Stimulated activated CD8-positive, alpha-beta memory T cell treated with anti-CD3 and anti-CD28 coated beads, Interleukin-4, amount 100 ng/mL, for 24 hours (primary cell): ENCODE measurements around the gene CABP5.

Experiments used
- DNase-seq: peaks from one replicate; pipeline ENCODE4 v3.0.0-alpha.2; 2020; ENCODE audit warnings: low read depth

Gene CABP5

GRCh38 chr19:48030073-48030472 is 13.8 kb downstream of the CABP5 start:
- no peak for DNase-seq

GRCh38 chr19:48029431-48029830 is 14.4 kb downstream of the CABP5 start:
- no peak for DNase-seq

DNA sequence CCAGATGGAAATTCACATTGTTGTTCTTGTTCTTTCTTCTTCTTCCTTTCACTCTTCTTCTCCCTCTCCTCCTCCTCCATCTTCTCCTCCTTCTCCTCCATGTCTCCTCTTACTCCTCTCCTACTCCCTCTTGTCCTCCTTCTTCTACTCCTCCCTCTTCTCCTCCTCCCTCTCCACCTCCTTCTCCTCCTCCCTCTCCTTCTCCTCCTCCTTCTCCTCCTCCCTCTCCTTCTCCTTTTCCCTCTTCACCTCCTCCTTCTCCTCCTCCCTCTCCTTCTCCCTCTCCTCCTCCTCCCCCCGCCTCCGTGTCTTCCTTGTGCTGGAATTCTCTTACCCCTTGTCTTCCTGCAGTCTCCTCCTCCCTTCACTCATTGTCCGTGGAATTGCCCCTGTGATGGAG is 18.4 kb downstream of the CABP5 start:
- DNase-seq = no peak

GRCh38 chr19:48023518-48023917 is 20.4 kb downstream of the CABP5 start:
- DNase-seq = no peak

- DNase-seq = no peak
These were observed 20.9 kb downstream of the CABP5 start for GRCh38 chr19:48023011-48023410.

- DNase-seq = no peak
These were observed 23.2 kb downstream of the CABP5 start for GRCh38 chr19:48020686-48021085.

DNA sequence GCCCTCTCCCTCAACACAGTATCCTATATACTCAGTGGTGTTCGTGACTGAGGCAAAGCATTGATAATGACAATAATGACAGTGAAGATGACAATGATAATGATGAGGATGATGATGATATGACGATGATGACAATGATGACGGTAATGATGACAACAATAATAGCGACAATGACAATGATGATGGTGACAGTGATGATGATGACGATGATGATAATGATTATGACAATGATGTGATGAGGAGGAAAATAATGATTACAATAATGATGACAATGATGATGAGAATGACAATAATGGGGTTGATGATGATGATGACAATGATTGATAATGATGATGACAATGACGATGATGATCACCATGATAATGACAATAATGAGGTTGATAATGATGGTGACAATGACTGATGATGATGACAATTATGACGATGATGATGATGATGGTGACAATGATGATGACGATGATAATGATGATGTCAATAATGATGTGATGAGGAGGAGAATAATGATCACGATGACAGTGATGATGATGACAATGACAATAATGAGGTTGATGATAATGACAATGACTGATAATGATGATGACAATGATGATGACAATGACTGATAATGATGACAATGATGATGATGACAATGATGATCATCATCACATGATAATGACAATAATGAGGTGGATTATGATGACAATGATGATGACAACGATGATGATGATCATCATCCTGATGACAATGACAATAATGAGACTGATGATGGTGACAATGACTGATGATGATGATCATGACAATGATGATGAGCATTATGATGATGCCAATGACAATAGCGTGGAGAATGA is 32.7 kb downstream of the CABP5 start:
- no peak for DNase-seq

DNA sequence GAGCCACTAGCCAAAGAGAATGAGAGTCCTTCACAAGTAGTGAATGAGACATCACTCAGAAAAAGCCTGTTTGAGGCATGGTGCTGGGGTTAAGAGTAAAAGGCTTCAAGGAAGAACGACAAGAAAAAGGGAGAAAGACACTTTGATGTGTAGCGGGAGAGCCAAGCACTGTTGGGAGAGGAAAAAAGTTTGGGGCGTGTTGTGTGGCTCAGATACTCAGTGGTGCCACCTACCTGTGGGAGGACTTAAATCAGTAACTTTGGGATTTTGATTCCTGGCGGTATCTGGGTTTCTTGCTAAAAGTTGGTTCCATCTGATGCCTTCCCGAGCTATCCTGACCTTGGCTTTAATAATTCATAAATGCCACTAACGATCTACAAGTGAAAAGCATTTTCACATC is 37.1 kb downstream of the CABP5 start:
- DNase-seq = no peak

GRCh38 chr19:48004236-48004635 is 39.6 kb downstream of the CABP5 start:
- no peak for DNase-seq

DNA sequence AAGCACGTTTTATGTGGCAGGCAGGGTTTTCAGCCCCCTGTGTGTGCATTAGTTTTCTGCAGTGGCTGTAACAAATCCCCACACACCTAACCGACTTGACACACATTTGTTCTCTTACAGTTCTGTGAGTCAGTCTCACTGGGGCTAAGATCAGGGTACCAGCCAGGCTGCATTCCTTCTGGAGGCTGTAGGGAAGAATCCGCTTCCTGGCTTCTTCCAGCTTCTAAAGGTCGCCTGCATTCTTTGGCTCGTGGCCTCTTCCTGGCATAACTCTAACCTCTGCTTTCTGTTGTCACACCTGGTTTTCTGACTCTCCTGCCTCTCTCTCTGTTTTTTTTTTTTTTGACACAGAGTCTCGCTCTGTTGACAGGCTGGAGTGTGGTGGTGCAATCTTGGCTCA is 43.0 kb downstream of the CABP5 start:
- no peak for DNase-seq

GRCh38 chr19:47998800-47999199 is 45.1 kb downstream of the CABP5 start:
- DNase-seq = no peak

GRCh38 chr19:47996230-47996727 is 47.6 kb downstream of the CABP5 start:
- no peak for DNase-seq

GRCh38 chr19:47994209-47994802 is 49.6 kb downstream of the CABP5 start, which contains the start of gene ELSPBP1:
ELSPBP1 (plus strand) TSS chr19:47994632; CDS start chr19:48008668, 14,036 bp downstream.
- no peak for DNase-seq

GRCh38 chr19:47992070-47992469 is 51.8 kb downstream of the CABP5 start, which contains the start of gene BSPH1:
BSPH1 (minus strand) TSS chr19:47992170; CDS start chr19:47992081, 89 bp downstream.
- no peak for DNase-seq

- DNase-seq = no peak
These were observed 52.6 kb downstream of the CABP5 start for GRCh38 chr19:47991191-47991808.
